GM12864 (cell line): ENCODE measurements around the gene SLC25A23.

Source experiments
- DNase-seq: peaks from one replicate; pipeline ENCODE4 v3.0.0-alpha.2; 2011; ENCODE audit warnings: low read depth
- H3K4me3 ChIP-seq: 2 replicates; pipeline ENCODE4 v1.5.1; 2011; ENCODE audit warnings: mild to moderate bottlenecking, low read depth, low read length, control low read depth
- TF ChIP-seq, protein P1 (sequence below): IDR thresholded peaks from 2 replicates; pipeline ENCODE4 v1.5.1; 2011; ENCODE audit warnings: low read depth, mild to moderate bottlenecking, moderate library complexity, low read length, control low read depth, inconsistent platforms; ENCODE audit errors: missing control alignments

Gene SLC25A23

DNA sequence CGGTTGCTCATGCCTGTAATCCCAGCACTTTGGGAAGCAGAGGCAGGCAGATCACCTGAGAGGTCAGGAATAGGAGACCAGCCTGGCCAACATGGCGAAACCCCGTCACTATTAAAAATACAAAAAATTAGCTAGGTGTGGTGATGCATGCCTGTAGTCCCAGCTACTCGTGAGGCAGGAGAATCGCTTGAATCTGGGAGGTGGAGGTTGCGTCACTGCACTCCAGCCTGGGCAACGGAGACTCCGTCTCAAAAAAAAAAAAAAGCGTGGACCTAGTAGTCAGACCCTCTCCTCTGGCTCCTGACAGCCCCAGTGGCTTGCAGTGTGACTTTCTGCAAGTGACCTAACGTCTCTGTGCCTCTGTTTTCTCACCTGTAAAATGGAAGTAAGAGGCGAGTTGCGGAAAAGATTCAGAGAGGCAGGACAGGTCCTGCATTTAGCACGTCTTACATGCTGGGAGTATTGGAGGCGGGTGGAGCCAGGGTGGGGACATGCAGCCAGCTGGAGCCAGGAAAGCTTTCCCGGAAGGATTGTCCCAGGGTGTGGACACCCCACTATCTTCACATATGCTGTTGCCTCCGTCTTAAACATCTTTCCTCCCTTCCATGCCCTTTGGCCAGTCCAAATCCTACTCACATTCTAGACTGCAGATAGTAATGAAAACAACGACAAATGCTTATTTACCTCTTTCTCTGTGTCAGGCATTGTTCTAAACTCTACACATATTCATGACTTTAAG is 39.6 kb upstream of the SLC25A23 start:
- no peak for DNase-seq
- TF ChIP-seq, protein P1, sequence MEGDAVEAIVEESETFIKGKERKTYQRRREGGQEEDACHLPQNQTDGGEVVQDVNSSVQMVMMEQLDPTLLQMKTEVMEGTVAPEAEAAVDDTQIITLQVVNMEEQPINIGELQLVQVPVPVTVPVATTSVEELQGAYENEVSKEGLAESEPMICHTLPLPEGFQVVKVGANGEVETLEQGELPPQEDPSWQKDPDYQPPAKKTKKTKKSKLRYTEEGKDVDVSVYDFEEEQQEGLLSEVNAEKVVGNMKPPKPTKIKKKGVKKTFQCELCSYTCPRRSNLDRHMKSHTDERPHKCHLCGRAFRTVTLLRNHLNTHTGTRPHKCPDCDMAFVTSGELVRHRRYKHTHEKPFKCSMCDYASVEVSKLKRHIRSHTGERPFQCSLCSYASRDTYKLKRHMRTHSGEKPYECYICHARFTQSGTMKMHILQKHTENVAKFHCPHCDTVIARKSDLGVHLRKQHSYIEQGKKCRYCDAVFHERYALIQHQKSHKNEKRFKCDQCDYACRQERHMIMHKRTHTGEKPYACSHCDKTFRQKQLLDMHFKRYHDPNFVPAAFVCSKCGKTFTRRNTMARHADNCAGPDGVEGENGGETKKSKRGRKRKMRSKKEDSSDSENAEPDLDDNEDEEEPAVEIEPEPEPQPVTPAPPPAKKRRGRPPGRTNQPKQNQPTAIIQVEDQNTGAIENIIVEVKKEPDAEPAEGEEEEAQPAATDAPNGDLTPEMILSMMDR, result no peak

DNA sequence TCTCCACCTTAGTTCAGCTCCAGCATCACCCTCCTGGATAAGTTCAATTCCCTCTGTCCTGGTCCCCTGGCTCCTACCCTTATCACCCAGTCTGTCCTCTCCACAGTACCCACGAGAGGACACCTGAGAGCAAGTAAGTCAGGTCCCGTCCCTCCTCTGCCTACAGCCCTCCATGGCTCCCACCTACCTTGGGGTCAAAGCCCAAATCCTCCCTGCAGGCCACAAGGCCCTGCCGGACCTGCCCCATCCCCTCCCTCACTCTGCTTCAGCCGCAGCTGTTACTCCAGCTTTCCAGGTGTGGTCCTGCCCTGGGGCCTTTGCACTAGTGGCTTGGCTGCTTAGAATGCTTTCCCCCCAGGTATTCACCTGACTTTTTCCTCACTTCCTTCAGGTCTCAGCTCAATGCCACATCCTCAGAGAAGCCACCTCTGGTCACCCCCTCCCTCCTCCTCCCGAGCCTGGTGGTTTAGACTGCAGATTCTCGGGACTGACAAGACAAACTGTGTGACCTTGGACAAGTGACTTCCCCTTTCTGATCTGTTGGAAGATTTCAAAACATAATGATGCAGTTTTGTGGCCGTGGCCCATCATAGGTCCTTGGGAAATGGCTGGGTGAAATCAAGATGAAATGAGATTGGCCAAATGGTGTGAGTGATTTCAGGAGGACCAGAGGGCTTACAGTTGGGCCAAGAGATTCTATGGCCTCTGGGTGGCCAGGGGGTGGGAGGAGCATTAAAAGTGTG is 38.9 kb upstream of the SLC25A23 start:
- DNase-seq, result no peak
- TF ChIP-seq, protein P1, result no peak
- H3K4me3 ChIP-seq, result no peak overlapping the region

More for the DNA sequence above, 39.6 kb upstream of the SLC25A23 start:
- H3K4me3 ChIP-seq, result no peak overlapping the region

DNA sequence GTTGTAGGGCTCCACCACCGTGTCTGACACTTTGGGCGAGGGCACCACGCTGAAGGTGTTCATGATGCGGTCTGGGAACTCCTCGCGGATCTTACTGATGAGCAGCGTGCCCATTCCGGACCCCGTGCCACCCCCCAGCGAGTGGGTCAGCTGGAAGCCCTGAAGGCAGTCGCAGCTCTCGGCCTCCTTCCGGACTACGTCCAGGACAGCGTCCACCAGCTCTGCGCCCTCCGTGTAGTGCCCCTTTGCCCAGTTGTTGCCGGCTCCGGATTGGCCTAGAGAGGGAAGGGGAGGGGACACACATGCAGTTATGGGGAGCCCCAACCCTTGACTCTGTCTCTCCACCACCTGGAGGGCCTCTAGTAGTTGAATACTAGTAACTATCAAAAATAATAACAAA is 36.4 kb upstream of the SLC25A23 start:
- H3K4me3 ChIP-seq, result no peak overlapping the region
- no peak for DNase-seq
- TF ChIP-seq, protein P1, result no peak

DNA sequence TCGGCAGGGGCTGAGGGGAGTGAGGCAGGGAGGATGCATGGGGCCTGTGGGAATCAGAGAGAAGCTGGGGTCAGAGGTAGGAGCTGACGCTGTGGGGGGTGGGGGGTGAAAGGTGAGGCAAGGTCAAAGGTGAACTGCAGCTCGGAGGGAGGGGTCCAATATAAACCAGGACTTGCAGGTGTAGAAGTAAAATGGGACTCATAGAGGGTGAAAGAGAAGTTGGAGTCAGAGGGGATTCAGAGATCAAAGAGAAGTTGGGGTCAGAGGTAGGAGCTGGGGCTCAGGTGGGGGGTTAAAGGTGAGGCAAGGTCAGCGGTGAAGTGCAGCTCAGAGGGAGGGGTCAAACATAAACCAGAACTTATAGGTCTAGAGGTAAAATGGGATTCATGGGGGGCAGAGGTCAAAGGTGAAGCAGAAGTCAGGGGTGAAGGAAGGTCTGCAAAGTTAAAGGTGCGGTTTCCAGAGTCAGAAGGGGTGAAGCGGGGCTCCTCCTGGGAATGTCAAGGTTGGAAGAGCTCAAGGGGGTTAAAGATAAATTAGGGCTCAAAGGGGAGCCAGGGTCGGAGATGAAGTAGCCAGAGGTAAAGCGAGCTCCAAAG is 34.9 kb upstream of the SLC25A23 start:
- TF ChIP-seq, protein P1, result no peak
- no peak for DNase-seq

DNA sequence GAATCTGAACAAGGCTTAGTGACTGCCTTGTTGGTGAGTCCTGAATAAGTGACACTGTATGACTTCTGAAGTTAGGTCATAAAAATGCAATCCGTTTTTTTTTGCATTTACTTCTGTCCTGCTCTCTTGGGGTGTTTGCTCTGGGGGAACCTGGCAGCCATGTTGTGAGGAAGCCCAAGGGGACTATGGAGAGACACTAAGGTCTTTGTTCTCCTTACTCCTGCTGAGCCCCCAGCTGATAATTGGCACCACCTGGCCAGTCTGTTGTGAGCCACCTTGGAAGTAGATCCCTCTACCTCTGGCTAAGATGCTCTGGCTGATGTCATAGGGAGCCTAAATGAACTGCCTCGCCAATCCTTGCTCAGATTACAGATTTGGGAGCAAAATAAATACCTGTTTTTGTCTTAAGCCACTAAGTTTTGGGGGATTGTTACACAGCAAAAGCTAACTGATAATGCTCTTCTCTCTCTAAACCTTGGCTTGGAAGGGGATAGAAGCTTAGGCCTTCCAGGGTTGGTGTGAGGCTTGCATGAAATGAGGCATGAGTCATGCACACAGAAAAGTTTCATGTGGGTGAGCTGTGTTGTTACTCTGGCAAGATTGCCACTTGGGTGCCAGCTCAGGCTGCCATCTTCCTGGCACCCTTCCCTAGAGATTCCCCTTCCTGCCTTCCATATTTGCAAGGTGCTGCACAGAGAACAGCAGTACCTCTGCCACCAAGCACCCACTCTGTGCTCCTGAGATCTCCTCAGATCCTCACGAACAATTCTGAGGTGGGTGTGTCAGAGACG is 32.4 kb upstream of the SLC25A23 start:
- no peak for DNase-seq
- TF ChIP-seq, protein P1, result no peak
- H3K4me3 ChIP-seq, result no peak overlapping the region

More for the DNA sequence above, 34.9 kb upstream of the SLC25A23 start:
- H3K4me3 ChIP-seq, result no peak overlapping the region

DNA sequence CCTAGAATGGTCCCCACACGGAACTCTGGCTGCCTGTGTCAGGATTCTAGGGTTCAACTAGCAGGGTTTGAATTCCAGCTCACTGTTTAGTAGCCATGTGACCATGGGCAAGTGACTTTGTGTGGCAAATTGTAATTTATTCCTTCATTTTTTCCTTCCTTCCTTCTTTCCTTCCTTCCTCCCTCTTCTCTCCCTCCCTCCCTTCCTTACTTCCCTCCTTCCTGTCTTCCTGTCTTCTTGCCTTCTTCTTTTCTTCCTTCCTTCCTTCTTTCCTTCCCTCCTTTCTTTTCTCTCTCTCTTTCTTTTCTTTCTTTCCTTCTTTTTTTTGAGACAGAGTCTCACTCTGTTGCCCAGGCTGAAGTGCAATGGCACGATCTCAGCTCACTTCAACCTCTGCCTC is 30.5 kb upstream of the SLC25A23 start:
- H3K4me3 ChIP-seq, result peak overlapping the region; percentile 68
- DNase-seq, result no peak

More for the DNA sequence above, 30.5 kb upstream of the SLC25A23 start:
- TF ChIP-seq, protein P1, result no peak
